WTC11 (cell line): ENCODE results near the gene INTS15.

Experiments used
- CREB1 ChIP-seq: sonication (generic); formaldehyde crosslinking; IDR thresholded peaks from 2 replicates; pipeline ENCODE4 v1.8.0; 2023; ENCODE audit warnings: mild to moderate bottlenecking, missing genetic modification reagents
- ESRRA ChIP-seq: sonication (generic); formaldehyde crosslinking; IDR thresholded peaks from 2 replicates; pipeline ENCODE4 v1.8.1; 2022; ENCODE audit warnings: mild to moderate bottlenecking, missing genetic modification reagents, borderline replicate concordance
- NFYB ChIP-seq: sonication (generic); formaldehyde crosslinking; conservative IDR thresholded peaks from 2 replicates; pipeline ENCODE4 v1.8.0; 2022; ENCODE audit warnings: low read depth, missing genetic modification reagents
- SP1 ChIP-seq: sonication (generic); formaldehyde crosslinking; conservative IDR thresholded peaks from 2 replicates; pipeline ENCODE4 v1.8.1; 2022; ENCODE audit warnings: missing genetic modification reagents
- TF ChIP-seq, protein P1 (sequence below): sonication (generic); formaldehyde crosslinking; IDR thresholded peaks from 2 replicates; pipeline ENCODE4 v1.8.1; 2022; ENCODE audit warnings: missing genetic modification reagents, borderline replicate concordance
- TF ChIP-seq, protein P2 (sequence below): fragments of 200-600 bp; IDR thresholded peaks from 2 replicates; pipeline ENCODE4 v1.8.0; 2022; ENCODE audit warnings: antibody characterized with exemption
- TF ChIP-seq, protein P3 (sequence below): sonication (generic); formaldehyde crosslinking; conservative IDR thresholded peaks from 2 replicates; pipeline ENCODE4 v1.8.1; 2022; ENCODE audit warnings: mild to moderate bottlenecking, missing genetic modification reagents
- TF ChIP-seq, protein P4 (sequence below): sonication (generic); formaldehyde crosslinking; conservative IDR thresholded peaks from 2 replicates; pipeline ENCODE4 v1.8.1; 2023; ENCODE audit warnings: mild to moderate bottlenecking, low read depth, missing genetic modification reagents, moderate library complexity
- TF ChIP-seq, protein P5 (sequence below): sonication (generic); formaldehyde crosslinking; IDR thresholded peaks from 2 replicates; pipeline ENCODE4 v1.8.0; 2022; ENCODE audit warnings: mild to moderate bottlenecking, missing genetic modification reagents
- TF ChIP-seq, protein P6 (sequence below): sonication (generic); formaldehyde crosslinking; IDR thresholded peaks from 2 replicates; pipeline ENCODE4 v1.8.0; 2022; ENCODE audit warnings: mild to moderate bottlenecking, missing genetic modification reagents

DNA sequence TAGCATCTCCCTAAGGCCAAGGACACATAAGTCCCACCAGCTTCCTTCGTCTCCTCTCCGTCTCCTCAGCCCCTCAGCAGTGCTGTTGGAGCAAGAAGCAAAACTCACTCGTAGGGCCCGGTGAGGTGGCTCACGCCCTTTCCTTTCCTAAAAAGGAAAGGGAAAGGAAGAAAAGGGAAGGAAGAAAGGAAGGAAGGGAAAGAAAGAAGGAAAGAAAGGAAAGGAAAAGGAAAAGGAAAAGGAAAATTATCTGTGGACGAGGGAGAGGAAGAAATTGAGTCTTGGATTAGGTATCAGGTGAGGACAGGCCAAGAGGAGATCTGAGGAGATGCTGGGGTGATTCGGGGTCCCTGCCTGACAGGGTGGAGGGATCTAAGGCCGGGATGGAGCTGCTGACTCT is 44.2 kb downstream of the INTS15 start:
- TF ChIP-seq, protein P1, sequence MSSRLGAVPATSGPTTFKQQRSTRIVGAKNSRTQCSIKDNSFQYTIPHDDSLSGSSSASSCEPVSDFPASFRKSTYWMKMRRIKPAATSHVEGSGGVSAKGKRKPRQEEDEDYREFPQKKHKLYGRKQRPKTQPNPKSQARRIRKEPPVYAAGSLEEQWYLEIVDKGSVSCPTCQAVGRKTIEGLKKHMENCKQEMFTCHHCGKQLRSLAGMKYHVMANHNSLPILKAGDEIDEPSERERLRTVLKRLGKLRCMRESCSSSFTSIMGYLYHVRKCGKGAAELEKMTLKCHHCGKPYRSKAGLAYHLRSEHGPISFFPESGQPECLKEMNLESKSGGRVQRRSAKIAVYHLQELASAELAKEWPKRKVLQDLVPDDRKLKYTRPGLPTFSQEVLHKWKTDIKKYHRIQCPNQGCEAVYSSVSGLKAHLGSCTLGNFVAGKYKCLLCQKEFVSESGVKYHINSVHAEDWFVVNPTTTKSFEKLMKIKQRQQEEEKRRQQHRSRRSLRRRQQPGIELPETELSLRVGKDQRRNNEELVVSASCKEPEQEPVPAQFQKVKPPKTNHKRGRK (CRISPR knock-in tag), result no peak
- TF ChIP-seq, protein P2, sequence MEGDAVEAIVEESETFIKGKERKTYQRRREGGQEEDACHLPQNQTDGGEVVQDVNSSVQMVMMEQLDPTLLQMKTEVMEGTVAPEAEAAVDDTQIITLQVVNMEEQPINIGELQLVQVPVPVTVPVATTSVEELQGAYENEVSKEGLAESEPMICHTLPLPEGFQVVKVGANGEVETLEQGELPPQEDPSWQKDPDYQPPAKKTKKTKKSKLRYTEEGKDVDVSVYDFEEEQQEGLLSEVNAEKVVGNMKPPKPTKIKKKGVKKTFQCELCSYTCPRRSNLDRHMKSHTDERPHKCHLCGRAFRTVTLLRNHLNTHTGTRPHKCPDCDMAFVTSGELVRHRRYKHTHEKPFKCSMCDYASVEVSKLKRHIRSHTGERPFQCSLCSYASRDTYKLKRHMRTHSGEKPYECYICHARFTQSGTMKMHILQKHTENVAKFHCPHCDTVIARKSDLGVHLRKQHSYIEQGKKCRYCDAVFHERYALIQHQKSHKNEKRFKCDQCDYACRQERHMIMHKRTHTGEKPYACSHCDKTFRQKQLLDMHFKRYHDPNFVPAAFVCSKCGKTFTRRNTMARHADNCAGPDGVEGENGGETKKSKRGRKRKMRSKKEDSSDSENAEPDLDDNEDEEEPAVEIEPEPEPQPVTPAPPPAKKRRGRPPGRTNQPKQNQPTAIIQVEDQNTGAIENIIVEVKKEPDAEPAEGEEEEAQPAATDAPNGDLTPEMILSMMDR, result no peak
- TF ChIP-seq SP1 (CRISPR knock-in tag) (no peak), ESRRA (CRISPR knock-in tag) (no peak), NFYB (CRISPR knock-in tag) (no peak), CREB1 (CRISPR knock-in tag) (no peak)
- TF ChIP-seq, protein P3, sequence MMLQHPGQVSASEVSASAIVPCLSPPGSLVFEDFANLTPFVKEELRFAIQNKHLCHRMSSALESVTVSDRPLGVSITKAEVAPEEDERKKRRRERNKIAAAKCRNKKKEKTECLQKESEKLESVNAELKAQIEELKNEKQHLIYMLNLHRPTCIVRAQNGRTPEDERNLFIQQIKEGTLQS (CRISPR knock-in tag), result no peak
- TF ChIP-seq, protein P4, sequence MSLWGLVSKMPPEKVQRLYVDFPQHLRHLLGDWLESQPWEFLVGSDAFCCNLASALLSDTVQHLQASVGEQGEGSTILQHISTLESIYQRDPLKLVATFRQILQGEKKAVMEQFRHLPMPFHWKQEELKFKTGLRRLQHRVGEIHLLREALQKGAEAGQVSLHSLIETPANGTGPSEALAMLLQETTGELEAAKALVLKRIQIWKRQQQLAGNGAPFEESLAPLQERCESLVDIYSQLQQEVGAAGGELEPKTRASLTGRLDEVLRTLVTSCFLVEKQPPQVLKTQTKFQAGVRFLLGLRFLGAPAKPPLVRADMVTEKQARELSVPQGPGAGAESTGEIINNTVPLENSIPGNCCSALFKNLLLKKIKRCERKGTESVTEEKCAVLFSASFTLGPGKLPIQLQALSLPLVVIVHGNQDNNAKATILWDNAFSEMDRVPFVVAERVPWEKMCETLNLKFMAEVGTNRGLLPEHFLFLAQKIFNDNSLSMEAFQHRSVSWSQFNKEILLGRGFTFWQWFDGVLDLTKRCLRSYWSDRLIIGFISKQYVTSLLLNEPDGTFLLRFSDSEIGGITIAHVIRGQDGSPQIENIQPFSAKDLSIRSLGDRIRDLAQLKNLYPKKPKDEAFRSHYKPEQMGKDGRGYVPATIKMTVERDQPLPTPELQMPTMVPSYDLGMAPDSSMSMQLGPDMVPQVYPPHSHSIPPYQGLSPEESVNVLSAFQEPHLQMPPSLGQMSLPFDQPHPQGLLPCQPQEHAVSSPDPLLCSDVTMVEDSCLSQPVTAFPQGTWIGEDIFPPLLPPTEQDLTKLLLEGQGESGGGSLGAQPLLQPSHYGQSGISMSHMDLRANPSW (CRISPR knock-in tag), result no peak
- TF ChIP-seq, protein P5, sequence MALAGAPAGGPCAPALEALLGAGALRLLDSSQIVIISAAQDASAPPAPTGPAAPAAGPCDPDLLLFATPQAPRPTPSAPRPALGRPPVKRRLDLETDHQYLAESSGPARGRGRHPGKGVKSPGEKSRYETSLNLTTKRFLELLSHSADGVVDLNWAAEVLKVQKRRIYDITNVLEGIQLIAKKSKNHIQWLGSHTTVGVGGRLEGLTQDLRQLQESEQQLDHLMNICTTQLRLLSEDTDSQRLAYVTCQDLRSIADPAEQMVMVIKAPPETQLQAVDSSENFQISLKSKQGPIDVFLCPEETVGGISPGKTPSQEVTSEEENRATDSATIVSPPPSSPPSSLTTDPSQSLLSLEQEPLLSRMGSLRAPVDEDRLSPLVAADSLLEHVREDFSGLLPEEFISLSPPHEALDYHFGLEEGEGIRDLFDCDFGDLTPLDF (CRISPR knock-in tag), result no peak
- TF ChIP-seq, protein P6, sequence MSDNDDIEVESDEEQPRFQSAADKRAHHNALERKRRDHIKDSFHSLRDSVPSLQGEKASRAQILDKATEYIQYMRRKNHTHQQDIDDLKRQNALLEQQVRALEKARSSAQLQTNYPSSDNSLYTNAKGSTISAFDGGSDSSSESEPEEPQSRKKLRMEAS (CRISPR knock-in tag), result no peak
